Head of caudate nucleus (tissue), 42 donors: ENCODE measurements around the gene SMC5.
"Not testable (repeated sequence)": the region's sequence is repeated elsewhere in the genome, so short reads cannot be mapped to it uniquely, and the experiment has no call there.

Experiments
- DNase-seq, 42 donors: peaks; one replicate each; pipeline versions ENCODE4 v3.0.0 to v3.0.0-alpha.2; 2020 to 2021; ENCODE audit warnings: mixed read lengths in 7 of 42
- intact Hi-C: fragments of 100-400 bp; cut with DNase I; formaldehyde crosslinking; loops from one replicate; pipeline ENCODE4 v1.15.0; 2022

Gene SMC5

DNA sequence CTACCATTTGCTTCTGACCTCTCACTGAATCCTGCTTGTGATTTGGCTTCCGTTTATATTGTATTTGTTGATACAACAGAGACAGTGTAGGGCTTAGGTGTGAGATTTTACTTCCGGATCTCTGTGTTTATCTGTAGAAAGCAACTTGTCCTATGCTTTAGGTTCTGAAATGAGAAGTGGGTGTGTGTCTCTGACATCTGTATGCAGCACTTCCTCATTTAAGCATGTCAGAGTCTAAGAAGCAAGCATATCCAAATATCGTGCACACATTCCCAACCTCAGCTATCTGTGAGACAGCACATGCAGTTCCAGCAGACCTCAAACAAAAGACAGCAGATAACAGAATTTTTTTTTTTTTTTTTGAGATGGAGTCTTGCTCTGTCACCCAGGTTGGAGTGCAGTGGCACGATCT, 139.4 kb downstream of the SMC5 start:
- DNase-seq = peak in 5 of 42 donors; percentile 23 to 45 (median 41)
- intact Hi-C loops = no loop called here

DNA sequence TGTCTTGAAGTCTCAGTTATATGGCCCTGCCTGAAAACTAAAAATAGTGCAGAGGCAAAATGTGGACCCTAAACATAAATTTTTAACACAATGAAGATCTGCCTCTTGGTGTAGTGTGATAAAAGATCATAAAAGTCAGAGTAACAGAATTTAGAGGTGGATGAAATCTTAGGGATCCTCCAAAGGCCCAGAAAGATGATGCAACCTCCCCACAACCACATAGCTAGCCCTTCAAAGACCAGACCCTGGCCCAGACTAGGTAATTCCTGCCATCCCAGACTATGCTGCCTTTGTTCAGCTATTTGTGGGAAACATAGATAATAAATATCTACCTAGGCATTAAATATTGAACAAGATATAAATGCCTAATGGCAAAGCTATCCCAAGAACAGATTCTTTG, 140.4 kb downstream of the SMC5 start:
- DNase-seq = peak in 1 of 42 donors; percentile 0
- intact Hi-C loops = no loop called here

DNA sequence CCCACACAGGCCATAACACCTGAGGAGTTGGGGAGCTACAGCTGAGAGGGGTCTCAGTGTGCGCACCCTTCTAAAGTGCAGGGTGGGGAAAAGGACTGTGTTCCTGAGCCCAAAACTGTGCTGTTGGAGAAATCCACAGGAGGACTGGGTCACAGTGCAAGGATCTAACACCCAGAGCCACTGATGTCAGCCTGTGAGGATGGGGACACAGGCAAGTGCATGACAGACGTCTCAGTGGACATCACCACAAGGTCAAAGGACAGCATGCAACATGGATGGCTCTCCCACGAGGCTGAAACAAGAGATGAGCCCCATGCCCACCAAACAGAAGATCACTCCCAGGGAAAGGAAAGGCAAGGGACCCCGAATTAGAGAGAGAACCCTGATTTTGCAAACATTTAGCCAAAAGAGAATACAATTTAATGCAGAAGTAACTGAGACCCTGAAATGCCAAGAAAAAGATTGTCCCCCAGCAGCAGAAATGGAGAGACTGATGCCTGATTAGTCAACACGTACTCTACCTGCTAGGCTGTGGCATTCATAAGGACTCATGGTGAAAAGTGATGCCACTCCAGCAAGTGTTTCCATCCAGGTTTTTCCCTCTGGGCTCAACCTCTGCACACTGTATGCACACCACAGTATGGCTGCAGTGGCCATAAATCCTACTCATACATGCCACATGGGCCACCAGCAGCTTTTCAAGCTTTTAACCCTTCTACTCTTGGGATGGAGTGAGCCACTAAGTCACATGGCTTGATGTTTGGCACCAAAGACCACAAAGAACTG, 141.5 kb downstream of the SMC5 start:
- intact Hi-C loops = no loop called here

DNA sequence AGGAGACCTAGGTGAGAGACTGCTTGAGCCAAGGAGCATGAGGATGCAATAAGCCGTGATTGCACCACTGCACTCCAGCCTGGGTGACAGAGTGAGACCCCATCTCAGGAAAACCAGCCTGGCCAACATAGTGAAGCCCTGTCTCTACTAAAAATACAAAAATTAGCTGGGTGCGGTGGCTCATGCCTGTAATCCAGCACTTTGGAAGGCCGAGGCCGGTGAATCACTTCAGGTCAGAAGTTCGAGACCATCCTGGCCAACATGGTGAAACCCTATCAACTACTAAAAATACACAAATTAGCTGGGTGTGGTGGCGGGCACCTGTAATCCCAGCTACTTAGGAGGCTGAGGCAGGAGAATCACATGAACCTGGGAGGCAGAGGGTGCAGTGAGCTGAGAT, 142.5 kb downstream of the SMC5 start:
- intact Hi-C loops = not testable (repeated sequence)
- DNase-seq = peak in 1 of 42 donors; percentile 31

More for the DNA sequence above, 141.5 kb downstream of the SMC5 start:
- peak in 2 of 42 donors; percentile 31 to 36 for DNase-seq

DNA sequence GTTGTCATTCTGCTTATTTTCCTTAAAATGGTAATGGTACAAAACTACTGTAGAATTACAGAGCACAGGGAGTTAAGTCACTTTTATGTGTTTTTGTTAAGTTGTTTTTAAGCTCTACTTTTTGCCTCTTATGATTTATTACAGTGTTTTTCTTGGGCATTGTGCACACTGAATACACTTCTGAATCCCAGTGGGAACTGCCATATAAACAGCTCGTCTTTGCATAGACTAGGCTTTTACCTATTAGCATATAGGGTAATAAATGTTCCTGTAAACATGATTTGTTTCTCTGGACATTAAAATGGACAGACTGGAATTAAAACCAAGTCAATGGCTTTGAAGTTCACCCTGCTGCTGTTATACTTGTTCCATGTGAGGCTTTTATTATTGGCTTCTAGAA, 143.4 kb downstream of the SMC5 start:
- intact Hi-C loops = no loop called here
- no peak for DNase-seq

DNA sequence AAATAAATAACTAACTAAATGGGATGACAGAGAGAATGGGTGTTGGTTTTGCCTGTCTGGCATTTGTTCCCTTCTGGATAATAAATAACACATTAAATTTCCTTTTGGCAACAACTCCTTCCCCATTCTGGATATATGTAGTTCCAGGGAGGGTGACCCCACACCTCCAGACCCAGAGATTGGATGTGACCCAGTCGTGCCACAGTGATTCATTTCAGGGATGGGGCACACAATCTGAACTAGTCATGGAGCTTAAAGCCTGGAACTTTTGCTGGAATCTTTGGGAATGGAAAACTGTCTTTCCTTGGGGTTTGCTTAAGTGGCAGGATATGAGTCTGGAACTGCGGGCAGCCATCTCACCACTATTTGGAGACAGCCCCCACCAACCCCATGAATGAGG, 144.4 kb downstream of the SMC5 start:
- intact Hi-C loops = no loop called here
- peak in 2 of 42 donors; percentile 33 to 36 for DNase-seq

- intact Hi-C loops = no loop called here
- peak in 2 of 42 donors; percentile 22 to 35 for DNase-seq
Measured at GRCh38 chr9:70403618-70404025, 144.8 kb downstream of the SMC5 start.

- intact Hi-C loops = no loop called here
- peak in 2 of 42 donors; percentile 20 to 31 for DNase-seq
Measured at GRCh38 chr9:70404261-70404660, 145.5 kb downstream of the SMC5 start.
